Activated CD4-positive, alpha-beta T cell treated with anti-CD3 and anti-CD28 coated beads for 36 hours (primary cell): ENCODE results near the gene MN1. TPM values are rescaled to one million over a fixed set of nuclear protein-coding genes. Genes with fewer than 3 reads are reported as not detected.

Experiments
- ATAC-seq: fragments of 200-7000 bp; cut with Tn5 transposase; one replicate; pipeline ENCODE4 v1.10.0; 2021; ENCODE audit warnings: mild to moderate bottlenecking, moderate library complexity
- CTCF ChIA-PET: fragments of 350-600 bp; sonication (Branson Sonifier 250); formaldehyde crosslinking; loops from one replicate; lab custom pipeline; 2021; ENCODE audit warnings: antibody characterized with exemption; lab: Charles Lee
- POLR2A ChIA-PET: fragments of 350-600 bp; sonication (Branson Sonifier 250); formaldehyde crosslinking; loops from one replicate; lab custom pipeline; 2021; ENCODE audit warnings: antibody characterized with exemption, inconsistent platforms; lab: Charles Lee
- DNase-seq: peaks from one replicate; pipeline ENCODE4 v3.0.0-alpha.2; 2020
- H3K27ac Mint-ChIP-seq: one replicate; pipeline ENCODE4 v1.8.0; 2021; ENCODE audit warnings: mixed read lengths
- H3K27me3 Mint-ChIP-seq: one replicate; pipeline ENCODE4 v1.8.0; 2021; ENCODE audit warnings: mixed read lengths
- H3K36me3 Mint-ChIP-seq: one replicate; pipeline ENCODE4 v1.8.0; 2021; ENCODE audit warnings: low read depth, mixed read lengths
- H3K4me1 Mint-ChIP-seq: one replicate; pipeline ENCODE4 v1.8.0; 2021; ENCODE audit warnings: mixed read lengths
- H3K4me3 Mint-ChIP-seq: one replicate; pipeline ENCODE4 v1.8.0; 2021; ENCODE audit warnings: mild to moderate bottlenecking, moderate library complexity, mixed read lengths
- H3K9me3 Mint-ChIP-seq: one replicate; pipeline ENCODE4 v1.8.0; 2021; ENCODE audit warnings: low read depth, mixed read lengths
- intact Hi-C, 2 experiments: fragments of 100-400 bp; cut with DNase I in 1 of 2; cut with micrococcal nuclease in 1 of 2; formaldehyde crosslinking; loops; one replicate each; pipeline versions ENCODE4 v1.14.2 to v1.15.1; 2022 to 2024; cut with DNase I, micrococcal nuclease
- total RNA-seq, 2 experiments: library from RNA; stranded (reverse); gene quantifications; one replicate each; pipeline ENCODE4 v1.2.3, GENCODE V29; 2021

The MN1 gene
- total RNA-seq, 2 experiments from 2014 or later = 0.05 to 0.12 TPM

DNA sequence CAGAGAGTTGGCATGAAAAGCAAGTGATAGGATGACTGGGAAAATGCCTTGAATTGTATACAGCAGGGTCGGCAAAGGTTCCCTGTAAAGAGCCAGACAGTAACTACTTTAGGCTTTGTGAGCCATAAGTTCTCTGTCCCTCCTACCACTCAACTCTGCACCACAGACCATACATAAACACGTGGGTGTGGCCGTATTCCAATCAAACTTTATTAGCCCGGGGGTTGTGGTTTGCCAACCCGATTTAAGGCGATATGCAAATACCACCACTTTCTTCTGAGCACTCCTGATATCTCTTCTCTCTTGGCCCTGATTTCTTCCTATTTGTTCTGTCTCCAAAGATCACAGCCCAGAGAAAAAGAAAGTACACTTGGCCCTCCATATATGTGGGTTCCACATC lies 87.5 kb downstream of the MN1 start:
- Mint-ChIP-seq H3K4me3 (no peak overlapping the region), H3K9me3 (peaks cover 2% of the 10 kb centered on the region), H3K36me3 (no peaks in the 10 kb centered on the region), H3K27me3 (peaks cover 17% of the 10 kb centered on the region), H3K27ac (no peak overlapping the region), H3K4me1 (no peaks in the 10 kb centered on the region)
- DNase-seq = no peak
- POLR2A ChIA-PET = no interaction called here
- no peak for ATAC-seq
- CTCF ChIA-PET = no interaction called here
- intact Hi-C loops = loop anchor here in 1 of 2 experiments (10.0 kb wide), 1 partner anchor 59 kb away; no protein-coding TSS in a partner anchor

DNA sequence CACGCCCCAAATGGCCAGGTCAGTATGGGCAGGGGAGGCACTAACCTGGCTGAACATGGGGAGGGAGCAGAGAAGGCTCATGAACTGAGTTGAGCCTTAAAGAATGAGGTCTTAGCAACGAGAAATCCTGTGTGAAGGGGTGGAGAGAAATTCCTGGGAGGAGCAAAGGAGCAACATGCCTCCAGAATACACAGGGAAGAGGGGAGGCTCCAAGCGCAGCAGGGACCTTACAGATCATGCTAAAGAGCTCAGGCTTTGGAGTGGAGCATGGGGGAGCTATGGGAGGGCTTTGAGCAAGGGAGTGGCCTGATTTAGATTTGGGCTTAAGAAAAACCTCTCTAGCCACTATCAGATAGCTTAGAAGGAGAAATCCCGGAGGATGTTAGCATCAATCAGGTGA lies 88.1 kb downstream of the MN1 start:
- peaks cover 2% of the 10 kb centered on the region for H3K9me3 Mint-ChIP-seq
- intact Hi-C loops = loop anchor here in 1 of 2 experiments (10.0 kb wide), 1 partner anchor 59 kb away; no protein-coding TSS in a partner anchor
- no peak for ATAC-seq
- no peaks in the 10 kb centered on the region for H3K36me3 Mint-ChIP-seq
- ChIA-PET CTCF (interaction anchor here (0.7 kb wide), 1 partner anchor 126 kb away, joined by 4 read pairs; no protein-coding TSS in a partner anchor), POLR2A (no interaction called here)
- H3K27ac Mint-ChIP-seq = no peak overlapping the region
- peaks cover 17% of the 10 kb centered on the region for H3K27me3 Mint-ChIP-seq
- no peaks in the 10 kb centered on the region for H3K4me1 Mint-ChIP-seq
- H3K4me3 Mint-ChIP-seq = no peak overlapping the region
- DNase-seq = no peak

DNA sequence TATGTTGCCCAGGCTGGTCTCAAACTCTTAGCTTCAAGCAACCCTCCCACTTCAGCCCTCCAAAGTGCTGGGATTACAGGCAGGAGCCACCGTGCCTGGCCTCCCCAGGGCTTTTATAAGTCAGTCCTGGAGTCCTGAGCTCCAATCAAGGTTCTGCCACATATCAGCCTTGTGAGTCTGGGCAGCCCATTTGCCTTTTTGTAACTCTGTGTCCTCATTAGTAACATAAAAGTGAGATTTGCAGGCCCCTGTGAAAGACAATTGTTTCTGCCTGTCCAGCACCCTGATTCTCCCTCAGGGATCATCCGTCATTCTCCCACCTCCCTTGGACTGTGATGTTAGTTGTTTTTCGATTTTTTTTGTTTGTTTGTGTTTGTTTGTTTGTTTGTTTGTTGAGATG lies 89.8 kb downstream of the MN1 start:
- DNase-seq (no peak), ATAC-seq (no peak)
- no peak overlapping the region for H3K4me3 Mint-ChIP-seq
- peaks cover 10% of the 10 kb centered on the region for H3K27me3 Mint-ChIP-seq
- POLR2A ChIA-PET = no interaction called here
- CTCF ChIA-PET = interaction anchor here (1.0 kb wide), 1 partner anchor 113 kb away, joined by 3 read pairs; no protein-coding TSS in a partner anchor
- H3K27ac Mint-ChIP-seq = no peak overlapping the region
- intact Hi-C loops = loop anchor here in 1 of 2 experiments (10.0 kb wide), 1 partner anchor 57 kb away; no protein-coding TSS in a partner anchor
- no peaks in the 10 kb centered on the region for H3K4me1 Mint-ChIP-seq
- no peaks in the 10 kb centered on the region for H3K36me3 Mint-ChIP-seq
- peaks cover 2% of the 10 kb centered on the region for H3K9me3 Mint-ChIP-seq

DNA sequence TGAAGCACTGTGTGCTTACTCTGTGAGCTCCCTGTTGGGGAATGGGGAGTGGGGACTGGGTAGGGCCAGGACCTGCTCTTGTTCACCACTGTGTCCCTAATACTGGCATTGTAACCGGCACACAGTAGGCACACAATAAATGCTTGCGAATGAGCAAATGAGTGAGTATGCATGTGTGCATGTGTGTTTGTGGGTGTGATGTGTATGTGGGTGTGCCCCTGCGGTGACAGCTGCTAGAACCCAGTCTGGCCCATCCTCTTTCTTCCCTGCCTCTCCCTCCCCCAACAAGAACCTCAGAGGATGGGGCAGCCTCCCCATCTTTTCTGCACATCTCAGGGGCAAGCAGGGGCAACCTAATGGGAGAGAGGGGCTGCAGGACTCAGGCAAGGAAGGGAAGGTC lies 90.5 kb downstream of the MN1 start:
- H3K4me3 Mint-ChIP-seq = no peak overlapping the region
- no peak overlapping the region for H3K27ac Mint-ChIP-seq
- ChIA-PET POLR2A (no interaction called here), CTCF (no interaction called here)
- H3K4me1 Mint-ChIP-seq = no peaks in the 10 kb centered on the region
- no peak for ATAC-seq
- H3K9me3 Mint-ChIP-seq = no peaks in the 10 kb centered on the region
- no peak for DNase-seq
- peaks cover 10% of the 10 kb centered on the region for H3K27me3 Mint-ChIP-seq
- intact Hi-C loops = loop anchor here in 1 of 2 experiments (10.0 kb wide), 1 partner anchor 56 kb away; no protein-coding TSS in a partner anchor
- H3K36me3 Mint-ChIP-seq = no peaks in the 10 kb centered on the region

DNA sequence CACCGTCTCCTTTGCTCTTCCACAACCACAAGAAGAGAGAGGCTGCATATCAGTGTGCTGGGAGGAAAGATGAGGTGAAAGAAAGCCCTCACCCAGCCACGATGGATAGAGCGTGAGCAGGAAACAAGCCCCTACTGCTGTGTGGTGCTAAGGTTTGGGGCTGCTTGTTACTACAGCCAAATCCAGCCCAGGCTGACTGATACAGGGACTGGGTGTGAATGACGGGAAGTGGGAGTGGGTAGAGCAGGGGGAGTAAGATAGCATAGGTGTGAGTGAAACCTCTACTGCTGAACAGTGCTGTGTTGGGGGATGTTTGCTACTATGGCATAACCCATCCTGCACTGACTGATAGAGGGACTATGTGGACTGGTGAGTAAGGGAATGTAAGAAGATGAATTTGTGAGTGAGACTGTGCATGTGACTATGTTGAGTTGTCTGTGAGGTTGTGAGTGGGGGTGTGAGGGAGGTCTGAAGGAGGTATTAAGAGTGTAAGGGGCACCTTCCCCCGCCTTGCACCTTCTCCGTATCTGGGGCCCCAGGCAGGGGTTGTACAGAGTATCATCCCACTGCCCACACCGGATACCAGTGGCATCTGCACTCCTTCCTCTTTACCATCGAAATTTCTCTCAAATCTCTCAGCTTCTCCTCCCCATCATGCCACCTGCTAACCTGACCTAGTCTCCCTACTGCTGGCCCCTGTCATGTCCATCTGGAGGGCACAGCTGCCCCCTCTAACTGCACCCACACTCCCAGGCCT lies 91.5 kb downstream of the MN1 start:
- no peaks in the 10 kb centered on the region for H3K9me3 Mint-ChIP-seq
- no peaks in the 10 kb centered on the region for H3K36me3 Mint-ChIP-seq
- H3K4me1 Mint-ChIP-seq = no peaks in the 10 kb centered on the region
- POLR2A ChIA-PET = no interaction called here
- CTCF ChIA-PET = no interaction called here
- no peak overlapping the region for H3K4me3 Mint-ChIP-seq
- H3K27ac Mint-ChIP-seq = no peak overlapping the region
- intact Hi-C loops = loop anchor here in 1 of 2 experiments (10.0 kb wide), 1 partner anchor 55 kb away; no protein-coding TSS in a partner anchor
- DNase-seq (peak; percentile 9), ATAC-seq (peak; percentile 51)
- H3K27me3 Mint-ChIP-seq = peaks cover 10% of the 10 kb centered on the region

DNA sequence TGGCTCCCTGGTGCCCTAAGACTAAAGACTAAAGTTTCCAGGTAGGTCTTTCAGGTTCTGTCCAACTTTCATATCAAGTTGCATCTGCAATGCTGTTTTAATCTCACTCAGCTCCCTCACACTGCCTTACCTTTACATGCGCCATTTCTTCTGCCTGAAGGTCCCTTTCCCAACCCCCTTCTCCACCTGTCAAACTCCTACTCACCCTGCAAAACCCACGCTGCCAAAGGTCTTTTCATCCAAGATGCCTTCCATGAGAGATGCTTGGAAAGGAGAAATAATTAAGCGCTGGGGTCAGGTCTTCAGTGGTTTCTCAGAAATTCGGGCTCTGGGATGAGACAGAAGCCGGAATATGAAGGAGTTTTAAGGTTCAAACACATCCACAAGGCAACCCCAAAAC lies 95.1 kb downstream of the MN1 start:
- H3K4me3 Mint-ChIP-seq = no peak overlapping the region
- ChIA-PET CTCF (no interaction called here), POLR2A (no interaction called here)
- H3K4me1 Mint-ChIP-seq = no peaks in the 10 kb centered on the region
- no peaks in the 10 kb centered on the region for H3K36me3 Mint-ChIP-seq
- ATAC-seq = no peak
- H3K27me3 Mint-ChIP-seq = peaks cover 7% of the 10 kb centered on the region
- DNase-seq = no peak
- no peak overlapping the region for H3K27ac Mint-ChIP-seq
- no peaks in the 10 kb centered on the region for H3K9me3 Mint-ChIP-seq
- intact Hi-C loops = no loop called here

DNA sequence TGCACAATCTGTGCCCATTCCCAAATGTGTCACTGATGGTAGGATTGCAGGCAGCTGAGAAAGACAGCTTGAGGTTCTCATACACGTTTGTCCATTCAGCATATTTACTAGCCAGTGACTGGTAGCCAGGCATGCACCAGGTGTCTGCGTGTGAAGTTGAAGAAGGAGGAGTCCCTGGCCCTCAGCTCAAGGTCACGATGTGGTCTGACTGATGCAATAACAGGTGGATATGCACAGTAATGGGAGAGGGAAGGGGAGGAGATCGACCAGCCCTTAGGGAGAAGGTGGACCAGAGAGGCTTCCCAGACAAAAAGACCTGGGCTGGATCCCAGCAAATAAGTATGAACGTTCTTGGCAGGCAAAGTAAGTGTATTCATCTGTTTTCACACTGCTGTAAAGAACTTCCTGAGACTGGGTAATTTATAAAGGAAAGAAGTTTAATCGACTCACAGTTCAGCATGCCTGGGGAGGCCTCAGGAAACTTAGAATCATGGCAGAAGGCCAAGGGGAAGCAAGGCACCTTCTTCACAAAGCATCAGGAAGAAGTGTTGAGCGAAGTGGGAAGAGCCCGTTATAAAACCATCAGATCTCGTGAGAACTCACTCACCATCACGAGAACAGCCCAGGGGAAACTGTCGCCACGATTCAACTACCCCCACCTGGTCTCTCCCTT lies 96.0 kb downstream of the MN1 start:
- no peak for ATAC-seq
- peaks cover 7% of the 10 kb centered on the region for H3K27me3 Mint-ChIP-seq
- CTCF ChIA-PET = no interaction called here
- H3K4me3 Mint-ChIP-seq = no peak overlapping the region
- H3K36me3 Mint-ChIP-seq = no peaks in the 10 kb centered on the region
- POLR2A ChIA-PET = no interaction called here
- DNase-seq = no peak
- intact Hi-C loops = no loop called here
- no peak overlapping the region for H3K27ac Mint-ChIP-seq
- H3K9me3 Mint-ChIP-seq = no peaks in the 10 kb centered on the region
- H3K4me1 Mint-ChIP-seq = no peaks in the 10 kb centered on the region

DNA sequence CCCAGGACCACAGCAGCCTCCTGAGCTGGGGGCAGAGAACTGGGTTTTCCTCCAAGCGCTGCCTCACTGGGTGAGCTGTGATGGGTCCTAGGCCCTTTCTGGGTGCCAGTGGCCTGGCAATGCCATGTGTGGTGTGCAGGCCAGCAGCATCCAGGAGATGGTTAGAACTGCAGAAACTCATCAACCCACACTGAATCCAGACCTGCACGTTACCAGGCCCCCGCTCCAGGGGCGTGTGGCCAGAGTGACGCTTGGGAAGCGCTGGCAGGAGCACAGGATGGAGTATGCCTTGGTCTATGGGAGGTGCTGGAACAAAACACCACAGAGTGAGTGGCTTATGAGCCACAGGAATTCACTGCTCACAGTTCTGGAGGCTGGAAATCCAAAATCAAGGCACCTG lies 97.0 kb downstream of the MN1 start:
- no peak for DNase-seq
- no peaks in the 10 kb centered on the region for H3K36me3 Mint-ChIP-seq
- POLR2A ChIA-PET = no interaction called here

DNA sequence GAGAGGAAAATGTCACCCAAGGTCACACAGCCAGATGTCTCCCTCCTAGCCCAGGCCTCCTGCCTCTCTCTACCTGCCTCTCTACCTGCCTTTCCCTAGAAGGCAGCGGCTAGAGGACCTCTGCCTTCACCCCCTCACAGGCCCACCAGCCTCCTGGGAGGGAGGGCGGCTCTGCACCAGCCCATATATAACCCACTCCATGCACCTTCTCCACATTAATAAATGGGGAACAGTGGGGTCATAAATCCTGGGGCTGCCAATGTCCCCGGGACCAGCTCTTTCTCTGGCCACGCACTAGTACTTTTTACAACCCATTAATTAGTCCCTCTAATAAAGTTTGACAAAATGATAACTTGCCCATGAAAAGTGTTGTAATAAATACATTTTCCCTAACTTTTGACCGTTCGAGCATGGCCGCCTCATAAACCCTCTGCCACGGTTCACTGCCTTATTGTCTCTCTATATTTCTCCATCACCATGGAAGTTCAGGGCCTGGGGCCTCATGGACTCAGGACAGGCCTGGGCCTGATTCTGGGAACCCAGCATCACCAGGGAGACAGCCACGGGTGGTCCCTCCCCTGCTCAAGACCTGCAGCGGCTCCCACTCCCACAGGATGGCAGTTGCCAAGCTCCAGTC lies 102.1 kb downstream of the MN1 start:
- H3K4me1 Mint-ChIP-seq = no peaks in the 10 kb centered on the region
- no peak overlapping the region for H3K27ac Mint-ChIP-seq
- H3K4me3 Mint-ChIP-seq = no peak overlapping the region
- H3K27me3 Mint-ChIP-seq = no peaks in the 10 kb centered on the region
- ATAC-seq = no peak
- peaks cover 4% of the 10 kb centered on the region for H3K36me3 Mint-ChIP-seq
- no peak for DNase-seq
- intact Hi-C loops = no loop called here
- POLR2A ChIA-PET = no interaction called here
- CTCF ChIA-PET = interaction anchor here (0.7 kb wide), 1 partner anchor 20 kb away, joined by 4 read pairs; no protein-coding TSS in a partner anchor
- peaks cover 6% of the 10 kb centered on the region for H3K9me3 Mint-ChIP-seq

More for the DNA sequence above, 97.0 kb downstream of the MN1 start:
- no peaks in the 10 kb centered on the region for H3K9me3 Mint-ChIP-seq
- H3K27me3 Mint-ChIP-seq = peaks cover 5% of the 10 kb centered on the region
- H3K27ac Mint-ChIP-seq = no peak overlapping the region
- intact Hi-C loops = no loop called here
- CTCF ChIA-PET = no interaction called here
- H3K4me1 Mint-ChIP-seq = no peaks in the 10 kb centered on the region
- H3K4me3 Mint-ChIP-seq = no peak overlapping the region
- ATAC-seq = no peak

DNA sequence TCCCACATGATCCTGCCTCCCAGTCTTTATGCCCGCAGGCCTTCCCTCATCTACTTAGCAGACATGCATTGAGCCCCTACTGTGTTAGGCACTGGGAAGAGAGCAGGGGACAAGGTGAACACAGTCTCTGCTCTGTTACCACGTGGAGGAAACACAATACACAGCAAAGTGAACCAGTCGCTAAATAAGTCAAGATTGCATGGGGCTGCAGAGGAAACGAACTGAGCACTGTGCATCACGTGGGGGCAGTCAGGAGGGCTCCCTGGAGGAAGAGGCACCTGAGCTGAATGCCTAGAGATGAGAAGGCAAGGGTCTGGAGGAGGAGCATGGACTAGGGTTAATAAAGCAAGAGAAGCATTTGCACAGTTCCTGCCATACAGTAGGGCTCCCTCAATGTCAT lies 102.7 kb downstream of the MN1 start:
- Mint-ChIP-seq H3K27me3 (no peaks in the 10 kb centered on the region), H3K4me3 (no peak overlapping the region), H3K9me3 (peaks cover 6% of the 10 kb centered on the region), H3K4me1 (no peaks in the 10 kb centered on the region), H3K36me3 (peaks cover 4% of the 10 kb centered on the region), H3K27ac (no peak overlapping the region)
- no peak for DNase-seq
- intact Hi-C loops = no loop called here
- ChIA-PET CTCF (no interaction called here), POLR2A (no interaction called here)
- no peak for ATAC-seq
